Stimulated activated CD4-positive, alpha-beta T cell treated with anti-CD3 and anti-CD28 coated beads, Interleukin-15, amount 100 ng/mL, for 48 hours (primary cell): ENCODE measurements around the gene IL11.

Experiments used
- DNase-seq, 2 donors: peaks; one replicate each; pipeline ENCODE4 v3.0.0-alpha.2; 2020; ENCODE audit warnings: low read depth in 2 of 2

IL11 gene

GRCh38 chr19:55372316-55373081 lies 2.2 kb upstream of the IL11 start:
- DNase-seq, result no peak

GRCh38 chr19:55369653-55370304 lies 484 bp downstream of the IL11 start:
- no peak for DNase-seq

- no peak for DNase-seq
Observed at GRCh38 chr19:55368701-55369563, 1.3 kb downstream of the IL11 start.

- no peak for DNase-seq
Observed at GRCh38 chr19:55368106-55368505, 2.2 kb downstream of the IL11 start.

- DNase-seq, result no peak
Observed at GRCh38 chr19:55366790-55367189, 3.5 kb downstream of the IL11 start.

- DNase-seq, result no peak
Observed at GRCh38 chr19:55365964-55366363, 4.3 kb downstream of the IL11 start.

GRCh38 chr19:55365245-55365644 lies 5.0 kb downstream of the IL11 start:
- no peak for DNase-seq

- no peak for DNase-seq
Observed at GRCh38 chr19:55362990-55363716, 7.1 kb downstream of the IL11 start, which contains the start of gene GARIN5B. TSS of gene GARIN5B (minus strand) at chr19:55363260. CDS start at chr19:55363066, 194 bp downstream.

GRCh38 chr19:55362174-55362989 lies 7.9 kb downstream of the IL11 start:
- no peak for DNase-seq

- DNase-seq, result no peak
Observed at GRCh38 chr19:55360902-55361301, 9.4 kb downstream of the IL11 start.

- no peak for DNase-seq
Observed at GRCh38 chr19:55358943-55359908, 11.0 kb downstream of the IL11 start.

GRCh38 chr19:55358493-55358892 lies 11.8 kb downstream of the IL11 start:
- no peak for DNase-seq

GRCh38 chr19:55355213-55355821 lies 14.9 kb downstream of the IL11 start:
- no peak for DNase-seq

- no peak for DNase-seq
Observed at GRCh38 chr19:55354698-55355212, 15.5 kb downstream of the IL11 start, which contains the start of gene COX6B2. TSS of gene COX6B2 (minus strand) at chr19:55354719. CDS start at chr19:55354521, 198 bp downstream.

- peak in 1 of 2 donors; percentile 36 for DNase-seq
Observed at GRCh38 chr19:55353803-55354697, 16.2 kb downstream of the IL11 start.

GRCh38 chr19:55353356-55353802 lies 16.9 kb downstream of the IL11 start:
- DNase-seq, result no peak

GRCh38 chr19:55352549-55353145 lies 17.6 kb downstream of the IL11 start:
- no peak for DNase-seq
